ENCODE results near the gene CACNA1G.

CACNA1G gene

GRCh38 chr17:50590946-50591737 is 30.6 kb downstream of the CACNA1G start:
- Mint-ChIP-seq H3K27ac (ENCODE audit: low read depth) (no peak overlapping the region), H3K4me3 (no peak overlapping the region), H3K36me3 (ENCODE audit: insufficient read depth) (no peaks in the 10 kb centered on the region), H3K4me1 (no peaks in the 10 kb centered on the region), H3K27me3 (peaks cover 31% of the 10 kb centered on the region), H3K9me3 (no peaks in the 10 kb centered on the region)
- DNase-seq (ENCODE audit: low spot score in 2 of 2) (no peak), ATAC-seq (replicated peaks; ENCODE audit: extremely low read depth, poor library complexity, severe bottlenecking) (no peak)

GRCh38 chr17:50593321-50593720 is 32.8 kb downstream of the CACNA1G start:
- Mint-ChIP-seq H3K27ac (ENCODE audit: low read depth) (no peak overlapping the region), H3K27me3 (peaks cover 26% of the 10 kb centered on the region), H3K9me3 (no peaks in the 10 kb centered on the region), H3K4me1 (no peaks in the 10 kb centered on the region), H3K4me3 (no peak overlapping the region), H3K36me3 (ENCODE audit: insufficient read depth) (no peaks in the 10 kb centered on the region)
- DNase-seq (ENCODE audit: low spot score in 2 of 2) (no peak), ATAC-seq (replicated peaks; ENCODE audit: extremely low read depth, poor library complexity, severe bottlenecking) (no peak)

- no peaks in the 10 kb centered on the region for H3K9me3 Mint-ChIP-seq
- no peaks in the 10 kb centered on the region for H3K36me3 Mint-ChIP-seq (ENCODE audit: insufficient read depth)
- no peak for DNase-seq (ENCODE audit: low spot score in 2 of 2)
These were observed 33.8 kb downstream of the CACNA1G start for GRCh38 chr17:50594128-50594823.

GRCh38 chr17:50594892-50595291 is 34.4 kb downstream of the CACNA1G start:
- H3K36me3 Mint-ChIP-seq (ENCODE audit: insufficient read depth) = no peaks in the 10 kb centered on the region
- no peaks in the 10 kb centered on the region for H3K4me1 Mint-ChIP-seq
- ATAC-seq (replicated peaks; ENCODE audit: extremely low read depth, poor library complexity, severe bottlenecking) (no peak), DNase-seq (ENCODE audit: low spot score in 2 of 2) (no peak)
- H3K27me3 Mint-ChIP-seq = peaks cover 26% of the 10 kb centered on the region
- no peak overlapping the region for H3K4me3 Mint-ChIP-seq
- H3K9me3 Mint-ChIP-seq = no peaks in the 10 kb centered on the region
- H3K27ac Mint-ChIP-seq (ENCODE audit: low read depth) = no peak overlapping the region

More at GRCh38 chr17:50594128-50594823, 33.8 kb downstream of the CACNA1G start:
- no peaks in the 10 kb centered on the region for H3K4me1 Mint-ChIP-seq
- no peak for ATAC-seq (replicated peaks; ENCODE audit: extremely low read depth, poor library complexity, severe bottlenecking)
- H3K27me3 Mint-ChIP-seq = peaks cover 26% of the 10 kb centered on the region
- H3K4me3 Mint-ChIP-seq = no peak overlapping the region
- H3K27ac Mint-ChIP-seq (ENCODE audit: low read depth) = no peak overlapping the region

- Mint-ChIP-seq H3K27me3 (peaks cover 29% of the 10 kb centered on the region), H3K36me3 (ENCODE audit: insufficient read depth) (no peaks in the 10 kb centered on the region)
- no peak for DNase-seq (ENCODE audit: low spot score in 2 of 2)
These were observed 35.9 kb downstream of the CACNA1G start for GRCh38 chr17:50596191-50597037.

GRCh38 chr17:50598487-50598886 is 38.0 kb downstream of the CACNA1G start:
- no peaks in the 10 kb centered on the region for H3K9me3 Mint-ChIP-seq
- no peak for ATAC-seq (replicated peaks; ENCODE audit: extremely low read depth, poor library complexity, severe bottlenecking)
- no peaks in the 10 kb centered on the region for H3K4me1 Mint-ChIP-seq
- no peak overlapping the region for H3K27ac Mint-ChIP-seq (ENCODE audit: low read depth)
- no peak overlapping the region for H3K4me3 Mint-ChIP-seq
- DNase-seq (ENCODE audit: low spot score in 2 of 2) = no peak
- H3K27me3 Mint-ChIP-seq = peaks cover 41% of the 10 kb centered on the region
- H3K36me3 Mint-ChIP-seq (ENCODE audit: insufficient read depth) = no peaks in the 10 kb centered on the region

More at GRCh38 chr17:50596191-50597037, 35.9 kb downstream of the CACNA1G start:
- no peak overlapping the region for H3K27ac Mint-ChIP-seq (ENCODE audit: low read depth)
- no peaks in the 10 kb centered on the region for H3K9me3 Mint-ChIP-seq
- no peak for ATAC-seq (replicated peaks; ENCODE audit: extremely low read depth, poor library complexity, severe bottlenecking)
- H3K4me3 Mint-ChIP-seq = no peak overlapping the region
- H3K4me1 Mint-ChIP-seq = no peaks in the 10 kb centered on the region

- ATAC-seq (replicated peaks; ENCODE audit: extremely low read depth, poor library complexity, severe bottlenecking) (no peak), DNase-seq (ENCODE audit: low spot score in 2 of 2) (no peak)
- H3K4me3 Mint-ChIP-seq = no peak overlapping the region
- no peaks in the 10 kb centered on the region for H3K9me3 Mint-ChIP-seq
- H3K27ac Mint-ChIP-seq (ENCODE audit: low read depth) = no peak overlapping the region
- no peaks in the 10 kb centered on the region for H3K36me3 Mint-ChIP-seq (ENCODE audit: insufficient read depth)
- H3K27me3 Mint-ChIP-seq = peaks cover 48% of the 10 kb centered on the region
- H3K4me1 Mint-ChIP-seq = no peaks in the 10 kb centered on the region
These were observed 39.1 kb downstream of the CACNA1G start for GRCh38 chr17:50599606-50600005.

GRCh38 chr17:50601823-50602375 is 41.4 kb downstream of the CACNA1G start:
- Mint-ChIP-seq H3K9me3 (no peaks in the 10 kb centered on the region), H3K27ac (ENCODE audit: low read depth) (no peak overlapping the region), H3K4me1 (no peaks in the 10 kb centered on the region), H3K36me3 (ENCODE audit: insufficient read depth) (no peaks in the 10 kb centered on the region), H3K4me3 (no peak overlapping the region), H3K27me3 (peaks cover 51% of the 10 kb centered on the region)
- DNase-seq (ENCODE audit: low spot score in 2 of 2) = no peak
- no peak for ATAC-seq (replicated peaks; ENCODE audit: extremely low read depth, poor library complexity, severe bottlenecking)

- Mint-ChIP-seq H3K27me3 (peaks cover 51% of the 10 kb centered on the region), H3K36me3 (ENCODE audit: insufficient read depth) (no peaks in the 10 kb centered on the region), H3K27ac (ENCODE audit: low read depth) (no peak overlapping the region), H3K4me3 (no peak overlapping the region), H3K9me3 (no peaks in the 10 kb centered on the region), H3K4me1 (no peaks in the 10 kb centered on the region)
- DNase-seq (ENCODE audit: low spot score in 2 of 2) (no peak), ATAC-seq (replicated peaks; ENCODE audit: extremely low read depth, poor library complexity, severe bottlenecking) (no peak)
These were observed 42.3 kb downstream of the CACNA1G start for GRCh38 chr17:50602836-50603235.

- Mint-ChIP-seq H3K27me3 (peaks cover 51% of the 10 kb centered on the region), H3K4me3 (no peak overlapping the region), H3K4me1 (no peaks in the 10 kb centered on the region), H3K36me3 (ENCODE audit: insufficient read depth) (no peaks in the 10 kb centered on the region), H3K27ac (ENCODE audit: low read depth) (no peak overlapping the region), H3K9me3 (no peaks in the 10 kb centered on the region)
- no peak for DNase-seq (ENCODE audit: low spot score in 2 of 2)
- no peak for ATAC-seq (replicated peaks; ENCODE audit: extremely low read depth, poor library complexity, severe bottlenecking)
These were observed 42.8 kb downstream of the CACNA1G start for GRCh38 chr17:50603340-50603739.

- DNase-seq (ENCODE audit: low spot score in 2 of 2) = no peak
- Mint-ChIP-seq H3K27ac (ENCODE audit: low read depth) (no peak overlapping the region), H3K27me3 (peaks cover 63% of the 10 kb centered on the region), H3K36me3 (ENCODE audit: insufficient read depth) (peaks cover 2% of the 10 kb centered on the region), H3K9me3 (no peaks in the 10 kb centered on the region), H3K4me1 (no peaks in the 10 kb centered on the region), H3K4me3 (no peak overlapping the region)
- ATAC-seq (replicated peaks; ENCODE audit: extremely low read depth, poor library complexity, severe bottlenecking) = no peak
These were observed 44.0 kb downstream of the CACNA1G start for GRCh38 chr17:50604513-50604912.

GRCh38 chr17:50605429-50605828 is 44.9 kb downstream of the CACNA1G start:
- H3K27ac Mint-ChIP-seq (ENCODE audit: low read depth) = no peak overlapping the region
- peaks cover 72% of the 10 kb centered on the region for H3K27me3 Mint-ChIP-seq
- H3K4me1 Mint-ChIP-seq = no peaks in the 10 kb centered on the region
- H3K4me3 Mint-ChIP-seq = no peak overlapping the region
- no peak for ATAC-seq (replicated peaks; ENCODE audit: extremely low read depth, poor library complexity, severe bottlenecking)
- peaks cover 2% of the 10 kb centered on the region for H3K36me3 Mint-ChIP-seq (ENCODE audit: insufficient read depth)
- H3K9me3 Mint-ChIP-seq = no peaks in the 10 kb centered on the region
- no peak for DNase-seq (ENCODE audit: low spot score in 2 of 2)

All from central memory CD8-positive, alpha-beta T cell (primary cell).